ENCODE measurements around the gene UVRAG.

UVRAG gene

GRCh38 chr11:76067099-76067498 lies 252.1 kb downstream of the UVRAG start:
- Histone ChIP-seq H3K4me2 (ENCODE audit: low read length) (no peak overlapping the region), H2AFZ (ENCODE audit: low read depth, low read length) (no peak overlapping the region), H3K27me3 (ENCODE audit: low read depth, low read length) (no peaks in the 10 kb centered on the region), H3K4me1 (ENCODE audit: low read length) (peaks cover 8% of the 10 kb centered on the region), H3K27ac (ENCODE audit: low read length) (no peak overlapping the region), H4K20me1 (ENCODE audit: insufficient read depth, low read length) (peaks cover 12% of the 10 kb centered on the region), H3K36me3 (replicated peaks; ENCODE audit: low read depth, low read length) (peaks cover 31% of the 10 kb centered on the region), H3K9me3 (ENCODE audit: insufficient read depth, low read length) (no peaks in the 10 kb centered on the region), H3K9ac (ENCODE audit: low read length) (no peak overlapping the region), H3K4me3 (ENCODE audit: low read length) (no peak overlapping the region), H3K79me2 (ENCODE audit: low read length) (no peaks in the 10 kb centered on the region)
- TF ChIP-seq EZH2phosphoT487 (IDR thresholded peaks at IDR 0.05; ENCODE audit: low read depth) (no peak), CTCF (IDR thresholded peaks at IDR 0.05; ENCODE audit: low read depth, low read length) (no peak)

GRCh38 chr11:76069001-76069400 lies 254.0 kb downstream of the UVRAG start:
- Histone ChIP-seq H3K9me3 (ENCODE audit: insufficient read depth, low read length) (no peaks in the 10 kb centered on the region), H3K9ac (ENCODE audit: low read length) (no peak overlapping the region), H2AFZ (ENCODE audit: low read depth, low read length) (no peak overlapping the region), H3K27me3 (ENCODE audit: low read depth, low read length) (no peaks in the 10 kb centered on the region), H3K4me1 (ENCODE audit: low read length) (peaks cover 3% of the 10 kb centered on the region; the same call in 1 of the 2 replicates), H3K4me3 (ENCODE audit: low read length) (no peak overlapping the region), H3K4me2 (ENCODE audit: low read length) (no peak overlapping the region), H4K20me1 (ENCODE audit: insufficient read depth, low read length) (peaks cover 13% of the 10 kb centered on the region), H3K79me2 (ENCODE audit: low read length) (no peaks in the 10 kb centered on the region), H3K36me3 (replicated peaks; ENCODE audit: low read depth, low read length) (peaks cover 31% of the 10 kb centered on the region), H3K27ac (ENCODE audit: low read length) (no peak overlapping the region)
- TF ChIP-seq EZH2phosphoT487 (IDR thresholded peaks at IDR 0.05; ENCODE audit: low read depth) (no peak), CTCF (IDR thresholded peaks at IDR 0.05; ENCODE audit: low read depth, low read length) (no peak)

GRCh38 chr11:76071090-76071489 lies 256.1 kb downstream of the UVRAG start:
- no peak overlapping the region for H3K9ac ChIP-seq (ENCODE audit: low read length)
- H3K4me1 ChIP-seq (ENCODE audit: low read length) = peaks cover 14% of the 10 kb centered on the region
- no peak overlapping the region for H2AFZ ChIP-seq (ENCODE audit: low read depth, low read length)
- H3K9me3 ChIP-seq (ENCODE audit: insufficient read depth, low read length) = no peaks in the 10 kb centered on the region
- TF ChIP-seq EZH2phosphoT487 (IDR thresholded peaks at IDR 0.05; ENCODE audit: low read depth) (no peak), CTCF (IDR thresholded peaks at IDR 0.05; ENCODE audit: low read depth, low read length) (no peak)
- peaks cover 16% of the 10 kb centered on the region for H4K20me1 ChIP-seq (ENCODE audit: insufficient read depth, low read length)
- H3K79me2 ChIP-seq (ENCODE audit: low read length) = no peaks in the 10 kb centered on the region
- no peaks in the 10 kb centered on the region for H3K27me3 ChIP-seq (ENCODE audit: low read depth, low read length)
- no peak overlapping the region for H3K27ac ChIP-seq (ENCODE audit: low read length)
- H3K36me3 ChIP-seq (replicated peaks; ENCODE audit: low read depth, low read length) = peaks cover 30% of the 10 kb centered on the region
- no peak overlapping the region for H3K4me2 ChIP-seq (ENCODE audit: low read length)
- H3K4me3 ChIP-seq (ENCODE audit: low read length) = no peak overlapping the region

- H3K4me1 ChIP-seq (ENCODE audit: low read length) = peaks cover 14% of the 10 kb centered on the region
- H4K20me1 ChIP-seq (ENCODE audit: insufficient read depth, low read length) = peaks cover 16% of the 10 kb centered on the region
- H3K4me3 ChIP-seq (ENCODE audit: low read length) = no peak overlapping the region
- H3K79me2 ChIP-seq (ENCODE audit: low read length) = no peaks in the 10 kb centered on the region
- H3K27ac ChIP-seq (ENCODE audit: low read length) = no peak overlapping the region
- H3K36me3 ChIP-seq (replicated peaks; ENCODE audit: low read depth, low read length) = peaks cover 12% of the 10 kb centered on the region
- no peaks in the 10 kb centered on the region for H3K27me3 ChIP-seq (ENCODE audit: low read depth, low read length)
- H3K9me3 ChIP-seq (ENCODE audit: insufficient read depth, low read length) = no peaks in the 10 kb centered on the region
- H3K4me2 ChIP-seq (ENCODE audit: low read length) = no peak overlapping the region
- no peak overlapping the region for H2AFZ ChIP-seq (ENCODE audit: low read depth, low read length)
- TF ChIP-seq CTCF (IDR thresholded peaks at IDR 0.05; ENCODE audit: low read depth, low read length) (no peak), EZH2phosphoT487 (IDR thresholded peaks at IDR 0.05; ENCODE audit: low read depth) (no peak)
- no peak overlapping the region for H3K9ac ChIP-seq (ENCODE audit: low read length)
Measured at GRCh38 chr11:76073724-76074123, 258.7 kb downstream of the UVRAG start.

Data from OCI-LY3 (cell line).